ENCODE data around the gene AQP3. TPM values are rescaled to one million over a fixed set of nuclear protein-coding genes. Genes with fewer than 3 reads are reported as not detected.
"Not testable (repeated sequence)": the region's sequence is repeated elsewhere in the genome, so short reads cannot be mapped to it uniquely, and the experiment has no call there.

The AQP3 gene
- total RNA-seq, 1 donor from 2014 or later = 3.2 TPM

DNA sequence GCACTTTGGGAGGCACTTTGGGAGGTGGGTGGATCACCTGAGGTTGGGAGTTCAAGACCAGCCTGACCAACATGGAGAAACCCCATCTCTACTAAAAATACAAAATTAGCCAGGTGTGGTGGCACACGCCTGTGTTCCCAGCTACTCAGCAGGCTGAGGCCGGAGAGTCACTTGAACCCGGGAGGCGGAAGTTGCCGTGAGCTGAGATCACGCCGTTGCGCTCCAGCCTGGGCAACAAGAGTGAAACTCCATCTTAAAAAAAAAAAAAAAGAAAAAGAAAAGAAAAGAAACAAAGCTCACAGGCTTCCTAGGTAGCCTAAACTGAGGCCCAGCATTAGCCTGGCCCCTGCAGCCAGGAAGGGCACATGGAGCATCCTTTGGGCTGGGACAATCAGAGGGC, 8.1 kb upstream of the AQP3 start:
- H3K27me3 Mint-ChIP-seq; H3K9me3 Mint-ChIP-seq; H3K4me3 Mint-ChIP-seq; DNase-seq; intact Hi-C loops (cut with micrococcal nuclease): not testable (repeated sequence)
- Mint-ChIP-seq H3K36me3 (ENCODE audit: low read depth) (peaks cover 10% of the 10 kb centered on the region), H3K4me1 (peaks cover 54% of the 10 kb centered on the region), H3K27ac (peak overlapping the region; percentile 51)

DNA sequence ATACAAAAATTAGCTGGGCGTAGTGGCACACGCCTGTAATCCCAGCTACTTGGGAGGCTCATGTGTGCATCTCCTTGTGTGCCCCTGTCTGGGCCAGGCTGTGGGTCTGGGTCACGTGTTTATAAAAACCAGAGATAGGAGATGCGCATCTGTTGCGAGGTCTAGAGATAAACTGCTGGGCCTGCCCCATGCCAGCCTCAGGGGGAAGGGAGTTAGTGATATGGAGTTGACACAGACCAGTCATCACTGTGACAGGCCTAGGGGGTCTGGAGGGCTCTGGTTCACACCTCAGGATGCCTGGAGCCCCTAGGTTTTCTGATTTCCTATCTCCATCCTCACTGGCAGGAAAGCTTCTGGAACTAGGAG, 7.3 kb upstream of the AQP3 start:
- H3K27me3 Mint-ChIP-seq; intact Hi-C loops (cut with micrococcal nuclease); H3K9me3 Mint-ChIP-seq; DNase-seq; H3K36me3 Mint-ChIP-seq (ENCODE audit: low read depth); H3K4me3 Mint-ChIP-seq: not testable (repeated sequence)
- Mint-ChIP-seq H3K27ac (peak overlapping the region; percentile 65), H3K4me1 (peaks cover 54% of the 10 kb centered on the region)

DNA sequence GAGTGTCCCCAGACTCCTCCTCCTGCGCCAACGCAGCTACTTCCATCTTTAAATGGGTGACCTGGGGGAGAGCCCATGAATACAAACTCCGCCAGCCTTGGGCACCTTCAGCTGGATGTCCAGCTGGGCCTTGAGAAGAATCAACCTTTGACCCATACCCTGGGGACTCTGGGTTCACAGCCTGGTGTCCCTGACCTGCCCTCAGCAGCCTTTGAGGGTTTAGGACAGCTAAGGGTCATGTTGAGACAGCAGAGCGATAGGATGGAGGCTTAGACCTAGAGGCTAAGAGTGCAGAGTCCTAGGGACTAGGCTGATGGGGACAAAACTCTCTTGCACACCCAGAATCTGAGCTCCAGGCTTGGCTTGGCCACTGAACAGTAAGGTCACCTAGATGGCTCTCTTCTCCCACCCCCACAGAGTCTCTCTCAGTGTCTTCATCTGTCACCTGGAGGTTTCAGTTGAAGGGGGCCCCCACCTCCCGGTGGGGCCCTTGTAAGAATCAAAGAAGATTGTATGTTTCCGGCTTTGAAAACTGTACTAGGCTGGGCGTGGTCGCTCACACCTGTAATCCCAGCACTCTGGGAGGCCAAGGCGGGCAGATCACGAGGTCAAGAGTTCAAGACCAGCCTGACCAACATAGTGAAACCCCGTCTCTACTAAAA, 6.7 kb upstream of the AQP3 start:
- H3K9me3 Mint-ChIP-seq = no peaks in the 10 kb centered on the region
- intact Hi-C loops (cut with micrococcal nuclease) = no loop called here
- H3K27ac Mint-ChIP-seq = peak overlapping the region; percentile 65
- no peaks in the 10 kb centered on the region for H3K27me3 Mint-ChIP-seq
- H3K36me3 Mint-ChIP-seq (ENCODE audit: low read depth) = peaks cover 7% of the 10 kb centered on the region
- no peak overlapping the region for H3K4me3 Mint-ChIP-seq
- DNase-seq = no peak
- peaks cover 53% of the 10 kb centered on the region for H3K4me1 Mint-ChIP-seq

DNA sequence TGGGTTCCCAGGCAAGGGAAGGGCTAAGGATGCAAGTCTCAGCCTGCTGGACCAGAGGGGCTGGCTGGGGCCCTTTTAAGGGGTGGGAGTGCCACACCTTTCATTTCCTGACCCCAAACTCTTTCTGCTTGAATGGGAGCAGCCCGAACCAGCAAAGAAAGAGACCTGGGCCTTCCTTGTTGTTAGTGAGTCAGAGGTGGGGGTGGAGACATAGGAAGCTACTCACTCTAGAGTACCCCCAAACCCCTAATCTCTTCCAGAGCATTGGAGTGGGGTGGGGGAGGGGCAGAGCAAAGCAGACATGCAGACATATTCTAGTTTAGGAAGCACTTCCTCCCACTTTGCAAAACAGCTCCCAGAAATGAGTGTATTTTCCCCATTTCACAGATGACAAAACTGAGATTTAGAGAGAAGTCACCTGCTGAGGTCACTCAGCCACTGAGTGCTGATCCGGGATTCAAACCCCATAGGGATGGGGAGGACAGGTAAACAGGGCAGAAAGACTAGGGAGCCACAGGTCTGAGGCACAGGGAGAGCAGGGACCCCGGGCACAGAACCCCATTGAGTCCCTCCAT, 6.0 kb upstream of the AQP3 start:
- peaks cover 50% of the 10 kb centered on the region for H3K4me1 Mint-ChIP-seq
- peak; percentile 68 for DNase-seq
- intact Hi-C loops (cut with micrococcal nuclease) = no loop called here
- H3K27ac Mint-ChIP-seq = peak overlapping the region; percentile 57
- peak overlapping the region; percentile 40 for H3K4me3 Mint-ChIP-seq
- peaks cover 2% of the 10 kb centered on the region for H3K36me3 Mint-ChIP-seq (ENCODE audit: low read depth)
- H3K9me3 Mint-ChIP-seq = no peaks in the 10 kb centered on the region
- H3K27me3 Mint-ChIP-seq = no peaks in the 10 kb centered on the region

DNA sequence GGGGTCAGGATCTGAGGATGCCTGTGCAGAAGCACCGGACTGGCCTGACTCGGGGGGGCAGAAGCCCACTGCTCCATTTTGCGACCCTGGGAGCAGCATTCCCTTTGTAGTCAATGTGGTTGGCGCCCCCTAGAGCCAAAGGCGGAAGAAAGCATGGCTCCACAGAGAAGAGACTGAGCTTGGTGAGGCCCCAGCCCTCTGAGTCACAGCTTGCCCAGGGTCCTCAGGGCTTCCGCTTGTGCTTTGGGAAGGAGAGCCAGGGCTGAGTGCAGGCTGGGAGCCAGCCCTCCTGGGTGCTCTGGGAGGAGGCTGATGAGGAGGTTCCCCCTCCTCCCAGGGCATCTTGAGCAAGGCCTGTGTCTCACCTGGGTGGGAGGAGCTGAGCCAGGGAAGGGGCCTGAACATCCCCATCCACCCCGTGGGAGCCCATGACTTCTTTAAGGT, 5.5 kb upstream of the AQP3 start:
- H3K9me3 Mint-ChIP-seq = no peaks in the 10 kb centered on the region
- H3K4me3 Mint-ChIP-seq = peak overlapping the region; percentile 15
- intact Hi-C loops (cut with micrococcal nuclease) = no loop called here
- peaks cover 52% of the 10 kb centered on the region for H3K4me1 Mint-ChIP-seq
- no peaks in the 10 kb centered on the region for H3K27me3 Mint-ChIP-seq
- no peaks in the 10 kb centered on the region for H3K36me3 Mint-ChIP-seq (ENCODE audit: low read depth)
- DNase-seq = peak; percentile 84
- H3K27ac Mint-ChIP-seq = peak overlapping the region; percentile 57

DNA sequence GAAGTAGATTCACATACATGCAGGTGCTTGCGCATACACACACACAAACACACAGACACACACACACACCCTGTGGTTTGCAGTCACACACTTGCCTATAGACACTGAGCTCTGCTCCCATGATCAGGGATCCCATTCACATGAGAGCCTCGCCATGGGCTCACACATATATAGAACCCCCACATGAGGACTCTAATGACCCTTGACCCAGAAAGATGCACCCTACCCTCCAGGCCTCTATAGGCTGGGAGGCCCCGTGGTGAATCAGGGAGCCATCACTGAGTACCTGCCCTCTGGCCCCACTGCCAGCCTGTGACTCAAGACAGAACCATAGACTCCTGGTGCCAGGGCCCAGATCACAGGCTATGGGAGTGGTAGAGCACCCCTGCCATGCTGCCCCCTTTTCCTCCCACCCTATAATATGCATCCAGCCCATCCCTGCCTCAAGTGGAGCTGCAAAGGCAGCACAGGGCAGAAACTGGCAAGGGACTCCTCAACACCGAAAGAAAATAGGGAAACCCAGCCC, 3.3 kb upstream of the AQP3 start:
- H3K27ac Mint-ChIP-seq = no peak overlapping the region

DNA sequence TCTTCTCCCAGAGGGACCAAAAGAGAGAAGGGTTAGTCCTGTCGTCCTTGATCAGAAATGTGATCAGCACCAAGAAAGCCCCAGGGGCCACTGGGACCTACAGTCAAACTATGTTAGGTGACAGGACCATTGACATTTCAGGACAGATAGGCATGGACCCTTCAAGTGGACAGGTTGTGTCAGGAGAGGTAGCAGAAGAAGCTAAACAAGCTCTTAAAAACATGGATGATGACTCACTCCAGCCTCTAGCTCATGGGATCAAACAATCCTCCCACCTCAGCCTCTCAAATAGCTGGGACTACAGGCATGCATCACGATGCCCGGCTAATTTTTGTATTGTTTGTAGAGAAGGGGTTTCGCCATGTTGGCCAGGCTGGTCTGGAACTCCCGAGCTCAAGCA, 2.3 kb upstream of the AQP3 start:
- DNase-seq = no peak
- intact Hi-C loops (cut with micrococcal nuclease) = loop anchor here (5.0 kb wide), 2 partner anchors 47 to 282 kb away; partner anchors contain the start of genes AQP7 and B4GALT1
- Mint-ChIP-seq H3K36me3 (ENCODE audit: low read depth) (peaks cover 3% of the 10 kb centered on the region), H3K27ac (no peak overlapping the region), H3K27me3 (no peaks in the 10 kb centered on the region), H3K4me1 (peaks cover 60% of the 10 kb centered on the region), H3K4me3 (no peak overlapping the region), H3K9me3 (no peaks in the 10 kb centered on the region)

More for the DNA sequence above, 3.3 kb upstream of the AQP3 start:
- intact Hi-C loops (cut with micrococcal nuclease) = no loop called here
- H3K9me3 Mint-ChIP-seq = no peaks in the 10 kb centered on the region
- H3K27me3 Mint-ChIP-seq = no peaks in the 10 kb centered on the region
- H3K4me3 Mint-ChIP-seq = no peak overlapping the region
- peaks cover 53% of the 10 kb centered on the region for H3K4me1 Mint-ChIP-seq
- no peak for DNase-seq
- no peaks in the 10 kb centered on the region for H3K36me3 Mint-ChIP-seq (ENCODE audit: low read depth)

DNA sequence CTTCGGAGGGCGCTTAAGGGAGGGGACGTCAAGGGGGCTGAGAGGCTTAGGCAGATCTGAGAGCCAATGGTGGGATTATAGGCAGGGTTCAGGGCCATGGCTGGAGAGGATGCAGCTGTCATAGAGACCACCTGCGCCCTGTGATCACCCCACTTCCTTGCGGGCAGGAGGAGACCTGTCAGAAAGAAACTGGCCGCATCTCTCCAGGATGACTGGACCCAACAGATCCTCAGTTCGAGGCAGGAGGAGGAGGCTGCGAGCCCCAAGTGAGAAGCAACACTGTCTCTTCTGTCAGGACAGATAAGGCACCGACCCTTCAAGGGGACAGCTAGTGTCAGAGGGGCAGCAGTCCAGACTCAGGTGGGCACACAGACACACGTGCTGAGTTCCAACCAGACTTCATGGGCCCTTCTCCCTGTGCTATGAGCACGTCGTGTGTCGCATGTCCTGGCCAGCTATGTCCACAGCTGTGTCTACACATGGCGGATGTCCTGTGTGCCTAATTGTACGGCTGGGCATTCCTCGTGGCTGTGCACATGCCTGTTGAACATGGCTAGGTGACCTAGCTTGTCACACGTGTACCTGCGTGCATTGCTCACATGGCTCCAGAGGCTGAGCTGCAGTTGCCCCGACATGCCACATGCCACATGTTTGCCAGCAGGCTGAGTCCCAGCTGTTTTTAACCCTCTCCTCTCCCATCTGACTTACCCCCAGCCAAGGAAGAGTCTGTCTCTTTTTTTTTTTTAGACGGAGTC, 583 bp upstream of the AQP3 start:
- Mint-ChIP-seq H3K4me1 (peaks cover 57% of the 10 kb centered on the region), H3K4me3 (peak overlapping the region; percentile 86), H3K27me3 (no peaks in the 10 kb centered on the region), H3K36me3 (ENCODE audit: low read depth) (peaks cover 11% of the 10 kb centered on the region), H3K27ac (peak overlapping the region; percentile 80), H3K9me3 (no peaks in the 10 kb centered on the region)
- no peak for DNase-seq
- intact Hi-C loops (cut with micrococcal nuclease) = loop anchor here (2.0 to 5.0 kb wide), 5 partner anchors 25 to 601 kb away; partner anchors contain the start of genes AQP7, B4GALT1, NOL6 and UBAP2

DNA sequence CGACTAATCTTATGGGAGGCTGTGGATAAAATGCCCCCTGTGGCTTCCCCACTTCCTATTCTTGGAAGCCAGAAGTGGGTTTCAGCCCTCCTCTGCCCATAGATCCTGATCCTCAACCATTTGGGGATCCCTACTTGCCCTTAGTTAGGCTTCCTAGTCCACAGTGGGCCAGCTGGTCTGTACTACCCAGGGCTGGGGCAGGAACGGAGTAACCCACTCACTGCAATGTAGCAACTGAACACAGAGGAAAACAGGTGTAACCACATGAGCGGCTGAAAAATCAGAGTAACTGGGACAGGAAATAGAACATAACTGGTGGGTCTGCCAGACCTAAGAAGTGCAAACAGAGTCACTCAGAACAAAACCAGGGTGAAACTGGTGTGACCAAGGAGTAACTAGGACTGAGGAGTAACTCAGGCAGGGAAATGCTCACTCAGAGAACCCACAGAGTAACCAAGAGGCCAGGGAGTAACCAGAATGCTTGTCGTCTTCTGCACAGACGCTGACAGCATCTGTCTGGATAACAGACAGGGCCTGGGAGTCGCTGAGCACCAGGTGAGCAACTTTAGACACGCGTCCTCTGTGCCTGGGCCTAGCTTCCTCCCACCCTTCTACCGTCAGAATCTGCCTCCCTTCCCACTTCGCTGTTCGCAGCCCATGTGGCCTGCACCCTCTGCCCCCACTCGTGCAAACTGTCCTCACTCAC, 1.0 kb downstream of the AQP3 start:
- peak; percentile 86 for DNase-seq
- Mint-ChIP-seq H3K9me3 (no peaks in the 10 kb centered on the region), H3K4me1 (peaks cover 55% of the 10 kb centered on the region), H3K27me3 (no peaks in the 10 kb centered on the region), H3K36me3 (ENCODE audit: low read depth) (peaks cover 21% of the 10 kb centered on the region), H3K27ac (peak overlapping the region; percentile 91), H3K4me3 (peak overlapping the region; percentile 86)
- intact Hi-C loops (cut with micrococcal nuclease) = loop anchor here (1.0 to 5.0 kb wide), 8 partner anchors 26 to 602 kb away; partner anchors contain the start of genes AQP7, B4GALT1, BAG1 and NFX1

DNA sequence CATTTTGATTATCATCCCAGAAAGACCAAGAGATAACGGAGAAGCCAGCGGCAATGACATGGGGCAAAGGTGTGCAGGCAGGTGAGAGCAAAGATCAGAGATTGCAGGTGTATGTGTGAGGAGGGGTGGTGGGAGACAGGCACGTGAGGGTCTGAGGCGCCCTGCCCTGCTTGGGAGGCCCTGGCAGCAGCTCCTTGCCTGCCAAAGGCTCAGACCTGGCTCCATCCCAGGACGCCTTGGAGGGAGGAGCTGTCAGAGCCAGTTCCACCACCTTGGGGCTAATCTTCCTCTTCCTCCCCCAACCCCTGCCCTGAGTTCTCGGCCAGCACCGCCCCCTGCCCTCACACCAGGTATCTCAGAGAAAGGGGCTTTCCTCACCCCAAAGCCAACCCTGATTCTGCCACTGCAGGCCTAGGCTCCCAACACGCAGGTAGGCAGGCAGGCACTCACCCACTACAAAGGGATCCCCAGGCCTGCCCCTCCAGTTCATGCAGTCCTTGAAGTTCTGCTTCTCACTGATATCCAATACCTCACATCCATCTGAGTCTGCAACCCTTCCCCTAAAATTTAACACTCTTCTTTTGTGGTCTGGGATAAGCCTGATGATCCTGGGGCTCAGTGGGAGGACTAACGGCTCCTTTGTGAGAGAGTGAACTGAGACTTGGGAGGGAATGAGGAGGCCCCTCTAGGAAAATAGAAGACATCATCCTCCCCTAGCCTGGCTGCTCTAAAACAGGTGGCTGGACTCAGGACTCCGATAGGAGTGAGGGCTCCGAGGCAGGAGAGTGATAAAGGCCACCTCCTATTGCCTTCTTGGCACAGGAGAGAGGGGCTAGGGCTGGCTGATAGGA, 1.8 kb downstream of the AQP3 start:
- DNase-seq = no peak
- Mint-ChIP-seq H3K9me3 (no peaks in the 10 kb centered on the region), H3K27me3 (no peaks in the 10 kb centered on the region), H3K36me3 (ENCODE audit: low read depth) (peaks cover 27% of the 10 kb centered on the region), H3K27ac (peak overlapping the region; percentile 91), H3K4me1 (peaks cover 61% of the 10 kb centered on the region), H3K4me3 (peak overlapping the region; percentile 86)
- intact Hi-C loops (cut with micrococcal nuclease) = loop anchor here (1.0 to 5.0 kb wide), 8 partner anchors 27 to 603 kb away; partner anchors contain the start of genes AQP7, B4GALT1, BAG1 and NFX1

DNA sequence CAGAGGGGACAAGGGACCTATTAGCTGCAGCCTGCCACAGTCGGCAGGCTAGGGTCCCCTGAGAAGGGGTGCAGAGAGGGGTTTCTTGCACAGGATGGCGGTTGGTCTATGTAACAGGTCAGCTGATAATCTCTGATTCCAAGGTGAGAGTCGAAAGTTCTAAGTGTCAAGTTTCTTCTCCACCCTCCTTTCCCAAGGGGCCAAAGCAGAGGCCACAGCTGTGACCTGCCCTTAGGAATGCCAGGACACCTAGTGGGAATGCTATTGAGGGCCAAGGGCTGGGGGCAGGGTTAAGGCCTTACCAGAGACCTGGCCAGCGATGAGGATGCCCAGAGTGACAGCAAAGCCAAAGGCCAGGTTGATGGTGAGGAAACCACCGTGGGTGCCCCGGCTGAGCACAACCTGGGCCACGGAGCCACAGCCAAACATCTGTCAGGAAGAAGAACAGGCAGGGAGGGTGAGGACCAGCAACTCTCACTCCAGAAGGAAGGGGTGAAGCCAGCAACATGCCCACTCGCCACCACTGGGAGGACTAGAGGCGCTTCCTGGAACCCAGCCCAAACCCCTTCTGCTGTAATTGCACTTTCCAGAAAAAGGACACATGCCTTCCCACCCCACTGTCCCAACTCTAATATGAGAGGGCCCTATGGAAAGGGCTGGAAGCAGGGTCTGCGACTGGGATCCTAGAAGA, 3.8 kb downstream of the AQP3 start:
- no peak for DNase-seq
- H3K9me3 Mint-ChIP-seq = no peaks in the 10 kb centered on the region
- H3K27ac Mint-ChIP-seq = no peak overlapping the region
- no peak overlapping the region for H3K4me3 Mint-ChIP-seq
- intact Hi-C loops (cut with micrococcal nuclease) = no loop called here
- H3K36me3 Mint-ChIP-seq (ENCODE audit: low read depth) = peaks cover 33% of the 10 kb centered on the region
- no peaks in the 10 kb centered on the region for H3K27me3 Mint-ChIP-seq
- H3K4me1 Mint-ChIP-seq = peaks cover 74% of the 10 kb centered on the region

DNA sequence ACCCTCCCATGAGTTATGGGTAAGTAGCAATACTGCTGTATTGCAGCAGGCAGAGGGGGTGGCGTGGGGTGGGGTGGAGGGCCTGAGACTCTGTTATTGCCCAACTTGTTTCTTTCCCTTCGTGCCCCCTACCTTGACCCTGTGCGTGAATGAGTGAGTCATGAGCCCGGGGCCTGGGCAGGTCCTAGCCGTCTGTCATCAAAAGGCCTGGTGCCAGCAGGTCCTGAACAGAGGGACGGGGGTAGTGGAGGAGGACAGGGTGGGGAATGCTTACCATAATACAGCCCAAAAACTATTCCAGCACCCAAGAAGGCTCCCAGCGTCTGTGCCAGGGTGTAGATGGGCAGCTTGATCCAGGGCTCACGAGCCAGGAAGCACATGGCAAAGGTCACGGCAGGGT, 4.3 kb downstream of the AQP3 start:
- H3K4me1 Mint-ChIP-seq = peaks cover 69% of the 10 kb centered on the region
- peaks cover 33% of the 10 kb centered on the region for H3K36me3 Mint-ChIP-seq (ENCODE audit: low read depth)
- intact Hi-C loops (cut with micrococcal nuclease) = no loop called here
- H3K27ac Mint-ChIP-seq = no peak overlapping the region
- H3K4me3 Mint-ChIP-seq = no peak overlapping the region
- no peaks in the 10 kb centered on the region for H3K9me3 Mint-ChIP-seq
- DNase-seq = no peak
- H3K27me3 Mint-ChIP-seq = no peaks in the 10 kb centered on the region
